Thyroid gland (tissue), 4 donors: ENCODE data around the gene COL27A1. TPM values are rescaled to one million over a fixed set of nuclear protein-coding genes. Genes with fewer than 3 reads are reported as not detected.

Experiments
- DNase-seq, 2 donors: peaks; one replicate each; pipeline ENCODE4 v3.0.0-alpha.2; 2019
- H3K27ac ChIP-seq, 3 donors: fragments of 200-600 bp; sonication (generic); 1 replicate in 2 of 3; 2 replicates in 1 of 3; pipeline ENCODE4 v1.5.1; 2016 to 2019; ENCODE audit warnings: mild to moderate bottlenecking in 1 of 3, moderate library complexity in 1 of 3
- H3K27me3 ChIP-seq: fragments of 200-600 bp; sonication (generic); one replicate; pipeline ENCODE4 v1.5.1; 2019
- H3K36me3 ChIP-seq, 2 donors: fragments of 200-600 bp; sonication (generic); one replicate each; pipeline ENCODE4 v1.5.1; 2016 to 2019
- H3K4me1 ChIP-seq, 2 donors: fragments of 200-600 bp; sonication (generic); one replicate each; pipeline ENCODE4 v1.5.1; 2017 to 2019
- H3K4me3 ChIP-seq, 3 donors: fragments of 200-600 bp; sonication (generic); replicated peaks in 1 of 3; 1 replicate in 2 of 3; 2 replicates in 1 of 3; pipeline ENCODE4 v1.5.1; 2016; ENCODE audit warnings: mild to moderate bottlenecking in 1 of 3
- H3K9me3 ChIP-seq: fragments of 200-600 bp; sonication (generic); one replicate; pipeline ENCODE4 v1.5.1; 2017
- POLR2A ChIP-seq, 2 donors: fragments of 450-650 bp; IDR thresholded peaks; one replicate each; pipeline ENCODE4 v1.6.1; 2017; ENCODE audit warnings: antibody characterized with exemption in 2 of 2, mild to moderate bottlenecking in 2 of 2, moderate library complexity in 1 of 2
- WGBS, 2 donors: methylation state at CpG; one replicate each; pipeline ENCODE4 v1.1.5; 2017; 5-methylcytosine and 5-hydroxymethylcytosine counted together
- intact Hi-C: fragments of 100-400 bp; cut with DNase I; formaldehyde crosslinking; loops from one replicate; pipeline ENCODE4 v1.15.1; 2023
- total RNA-seq, 4 donors: library from RNA; depleted of rRNA; stranded (reverse); fragments of >200 nt; gene quantifications; one replicate each; pipeline ENCODE4 v1.2.3, GENCODE V29; 2016
- TF ChIP-seq, protein P1 (sequence below), 6 experiments: fragments of 200-600 bp in 3 of 6; fragments of 450-650 bp in 3 of 6; sonication (generic) in 3 of 6; IDR thresholded peaks; one replicate each; pipeline ENCODE4 v1.5.1; 2016 to 2019; ENCODE audit warnings: antibody characterized with exemption in 6 of 6, mild to moderate bottlenecking in 2 of 6, inconsistent platforms in 1 of 6, moderate library complexity in 1 of 6

COL27A1 gene
- total RNA-seq, 4 donors from 2014 or later: 6.7 to 32.5 (median 10.6) TPM

DNA sequence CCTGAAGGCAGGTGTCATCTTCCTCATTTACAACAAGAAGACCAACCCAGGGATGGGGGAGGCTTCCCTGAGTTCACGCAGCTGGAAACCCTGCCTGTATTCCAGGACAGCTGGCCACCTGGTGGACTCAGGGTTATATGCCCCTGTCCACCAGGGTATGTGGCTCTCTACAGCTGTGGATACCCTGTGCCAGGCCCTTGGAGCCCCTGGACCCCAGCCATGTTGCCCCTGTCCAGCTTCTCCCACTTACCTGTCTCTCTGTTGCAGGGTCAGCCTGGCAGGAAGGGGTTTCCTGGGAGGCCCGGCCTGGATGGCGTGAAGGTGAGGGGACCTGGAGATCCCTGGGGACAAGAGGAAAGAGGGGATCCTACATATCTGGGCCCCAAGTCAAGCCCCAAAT is 87.9 kb downstream of the COL27A1 start:
- Histone ChIP-seq H3K27ac (no peak overlapping the region), H3K36me3 (no peaks in the 10 kb centered on the region), H3K27me3 (no peaks in the 10 kb centered on the region), H3K4me3 (no peak overlapping the region), H3K9me3 (no peaks in the 10 kb centered on the region), H3K4me1 (no peaks in the 10 kb centered on the region)
- TF ChIP-seq, protein P1, sequence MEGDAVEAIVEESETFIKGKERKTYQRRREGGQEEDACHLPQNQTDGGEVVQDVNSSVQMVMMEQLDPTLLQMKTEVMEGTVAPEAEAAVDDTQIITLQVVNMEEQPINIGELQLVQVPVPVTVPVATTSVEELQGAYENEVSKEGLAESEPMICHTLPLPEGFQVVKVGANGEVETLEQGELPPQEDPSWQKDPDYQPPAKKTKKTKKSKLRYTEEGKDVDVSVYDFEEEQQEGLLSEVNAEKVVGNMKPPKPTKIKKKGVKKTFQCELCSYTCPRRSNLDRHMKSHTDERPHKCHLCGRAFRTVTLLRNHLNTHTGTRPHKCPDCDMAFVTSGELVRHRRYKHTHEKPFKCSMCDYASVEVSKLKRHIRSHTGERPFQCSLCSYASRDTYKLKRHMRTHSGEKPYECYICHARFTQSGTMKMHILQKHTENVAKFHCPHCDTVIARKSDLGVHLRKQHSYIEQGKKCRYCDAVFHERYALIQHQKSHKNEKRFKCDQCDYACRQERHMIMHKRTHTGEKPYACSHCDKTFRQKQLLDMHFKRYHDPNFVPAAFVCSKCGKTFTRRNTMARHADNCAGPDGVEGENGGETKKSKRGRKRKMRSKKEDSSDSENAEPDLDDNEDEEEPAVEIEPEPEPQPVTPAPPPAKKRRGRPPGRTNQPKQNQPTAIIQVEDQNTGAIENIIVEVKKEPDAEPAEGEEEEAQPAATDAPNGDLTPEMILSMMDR (IDR thresholded peaks at IDR 0.05): no peak
- no peak for TF ChIP-seq POLR2A (IDR thresholded peaks at IDR 0.05)
- DNase-seq: no peak
- WGBS, 2 donors: 93 to 97% methylated on average over 3 of the region's 3 CpGs
- intact Hi-C loops: no loop called here

DNA sequence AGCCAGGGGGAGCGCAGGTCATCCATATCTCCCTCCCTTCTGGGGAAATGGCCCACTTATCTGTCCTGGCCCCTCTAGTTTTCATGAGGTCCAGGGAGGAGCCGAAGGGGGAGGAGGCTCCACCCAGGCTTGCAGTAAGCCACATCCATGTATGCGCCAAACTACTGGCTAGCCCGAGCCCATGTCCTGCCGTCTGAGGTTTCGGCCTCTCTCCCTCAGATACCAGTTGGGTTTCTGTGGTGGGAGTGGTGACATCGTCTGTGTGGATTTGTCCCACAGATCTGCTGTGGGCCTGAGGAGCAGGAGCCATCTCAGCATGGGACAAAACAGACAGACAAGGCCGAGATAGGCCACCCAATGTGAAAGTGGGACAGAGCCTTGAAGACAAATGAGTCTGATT is 89.2 kb downstream of the COL27A1 start:
- no peak for DNase-seq
- 91 to 99% methylated on average over 6 to 8 of the region's 8 CpGs for WGBS, 2 donors
- Histone ChIP-seq H3K36me3 (no peaks in the 10 kb centered on the region), H3K9me3 (no peaks in the 10 kb centered on the region), H3K4me3 (no peak overlapping the region), H3K4me1 (no peaks in the 10 kb centered on the region), H3K27me3 (no peaks in the 10 kb centered on the region), H3K27ac (no peak overlapping the region)
- intact Hi-C loops: no loop called here
- TF ChIP-seq, protein P1 (IDR thresholded peaks at IDR 0.05): no peak
- no peak for TF ChIP-seq POLR2A (IDR thresholded peaks at IDR 0.05)

DNA sequence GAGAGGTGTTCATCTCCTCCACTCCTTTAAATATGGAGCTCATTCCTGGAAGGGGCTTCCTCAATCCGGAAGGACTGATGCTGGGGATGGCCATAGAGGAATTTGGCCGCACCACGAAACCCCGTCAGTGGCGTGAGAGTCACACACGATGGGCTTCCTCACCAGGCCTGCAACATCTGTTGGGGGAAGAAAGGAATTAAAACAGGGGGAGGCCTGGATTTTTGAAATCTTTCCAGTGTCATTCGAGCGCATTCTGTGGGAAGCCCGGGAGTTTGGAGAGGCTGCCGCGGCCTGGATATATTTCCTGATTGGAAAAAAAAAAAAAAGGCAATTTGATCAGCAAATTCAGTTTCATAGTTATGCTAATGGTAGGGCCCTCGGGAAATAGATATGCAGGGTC is 91.2 kb downstream of the COL27A1 start:
- Histone ChIP-seq H3K4me1 (peaks cover 5 to 11% of the 10 kb centered on the region in 2 donors), H3K36me3 (no peaks in the 10 kb centered on the region), H3K4me3 (no peak overlapping the region), H3K9me3 (no peaks in the 10 kb centered on the region), H3K27me3 (no peaks in the 10 kb centered on the region), H3K27ac (no peak overlapping the region)
- intact Hi-C loops: no loop called here
- DNase-seq: no peak
- TF ChIP-seq, protein P1 (IDR thresholded peaks at IDR 0.05): no peak
- no peak for TF ChIP-seq POLR2A (IDR thresholded peaks at IDR 0.05)
- WGBS, 2 donors: 79 to 86% methylated on average over 12 of the region's 12 CpGs

DNA sequence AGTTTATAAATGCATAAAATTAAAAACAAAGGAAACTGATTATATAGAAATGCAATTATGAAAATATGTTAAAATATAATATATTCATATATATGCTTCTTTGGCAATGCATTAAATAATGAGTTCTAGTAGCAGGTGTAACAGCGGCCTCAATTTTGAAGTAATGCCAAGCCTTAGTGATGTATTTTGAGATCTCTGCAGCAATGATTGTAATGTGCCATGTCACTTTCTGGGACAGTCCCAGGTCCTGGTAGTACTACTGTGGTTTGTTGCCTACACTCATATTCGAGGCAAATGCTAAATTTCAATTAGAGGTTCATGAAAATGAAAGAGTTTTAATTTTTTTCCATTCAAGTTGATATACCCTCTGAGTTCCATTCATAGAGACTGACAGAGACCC is 91.7 kb downstream of the COL27A1 start:
- DNase-seq: no peak
- WGBS, 2 donors: 85 to 89% methylated on average over 2 of the region's 2 CpGs
- peaks cover 5 to 11% of the 10 kb centered on the region in 2 donors for H3K4me1 ChIP-seq
- H3K4me3 ChIP-seq: no peak overlapping the region
- no peaks in the 10 kb centered on the region for H3K36me3 ChIP-seq
- H3K27ac ChIP-seq: no peak overlapping the region
- TF ChIP-seq, protein P1 (IDR thresholded peaks at IDR 0.05): no peak
- no peaks in the 10 kb centered on the region for H3K27me3 ChIP-seq
- H3K9me3 ChIP-seq: no peaks in the 10 kb centered on the region
- intact Hi-C loops: no loop called here

DNA sequence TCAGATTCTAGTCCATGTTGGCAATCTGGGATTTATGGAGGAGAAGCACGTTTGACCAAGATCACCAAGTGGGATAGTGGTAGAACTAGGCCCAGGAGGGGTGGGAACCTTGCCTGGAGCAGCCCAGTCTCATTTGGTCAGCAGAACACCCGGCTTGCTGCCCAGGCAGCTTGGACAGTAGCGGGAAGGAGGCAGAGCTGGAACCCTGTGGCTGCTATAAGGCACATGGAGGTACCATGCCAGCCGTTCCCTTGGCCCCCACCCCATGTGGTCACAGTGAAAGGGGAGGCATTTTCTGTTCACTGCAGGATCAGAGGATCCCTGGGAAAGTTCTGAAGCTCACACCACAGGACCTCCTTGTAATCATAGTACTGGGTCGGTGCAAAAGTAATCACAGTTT is 92.2 kb downstream of the COL27A1 start:
- TF ChIP-seq, protein P1 (IDR thresholded peaks at IDR 0.05): no peak
- no peak for TF ChIP-seq POLR2A (IDR thresholded peaks at IDR 0.05)
- Histone ChIP-seq H3K4me1 (peaks cover 5 to 11% of the 10 kb centered on the region in 2 donors), H3K9me3 (no peaks in the 10 kb centered on the region), H3K27ac (no peak overlapping the region), H3K36me3 (no peaks in the 10 kb centered on the region), H3K27me3 (no peaks in the 10 kb centered on the region), H3K4me3 (no peak overlapping the region)
- DNase-seq: no peak
- 68 to 79% methylated on average over 4 to 5 of the region's 5 CpGs for WGBS, 2 donors
- intact Hi-C loops: no loop called here
